B cell (primary cell): ENCODE data around the gene SAMD9. TPM values are rescaled to one million over a fixed set of nuclear protein-coding genes. Genes with fewer than 3 reads are reported as not detected.
"Not testable (repeated sequence)": the region's sequence is repeated elsewhere in the genome, so short reads cannot be mapped to it uniquely, and the experiment has no call there.

Source experiments
- ATAC-seq: fragments of 200-7000 bp; cut with Tn5 transposase; one replicate; pipeline ENCODE4 v1.10.0; 2021; ENCODE audit warnings: low read depth, mild to moderate bottlenecking, moderate number of reproducible peaks, moderate library complexity
- CTCF ChIA-PET: fragments of 350-600 bp; sonication (Branson Sonifier 250); formaldehyde crosslinking; loops from one replicate; lab custom pipeline; 2021; ENCODE audit warnings: antibody characterized with exemption, inconsistent platforms; lab: Charles Lee
- POLR2A ChIA-PET: fragments of 350-600 bp; sonication (Branson Sonifier 250); formaldehyde crosslinking; loops from one replicate; lab custom pipeline; 2021; ENCODE audit warnings: antibody characterized with exemption; lab: Charles Lee
- DNase-seq: peaks from one replicate; pipeline ENCODE4 v3.0.0; 2013
- H2AFZ ChIP-seq: 2 replicates; pipeline ENCODE4 v1.6.1; 2012; ENCODE audit warnings: mild to moderate bottlenecking, low read depth, low read length; ENCODE audit not compliant: insufficient read depth, poor library complexity, severe bottlenecking
- H3K27ac ChIP-seq, 2 donors: 1 replicate in 1 of 2; 2 replicates in 1 of 2; pipeline ENCODE4 v1.5.1; 2012 to 2013; ENCODE audit warnings: low read length in 2 of 2, mild to moderate bottlenecking in 2 of 2, moderate library complexity in 1 of 2
- H3K27me3 ChIP-seq, 4 experiments: fragments of 200-600 bp in 1 of 4; sonication (generic) in 1 of 4; replicated peaks in 1 of 4; 1 replicate in 2 of 4; 2 replicates in 2 of 4; pipeline versions ENCODE4 v1.6.1 to v1.7.0; 2013 to 2016; ENCODE audit warnings: low read length in 3 of 4, mild to moderate bottlenecking in 2 of 4, mixed read lengths in 1 of 4, moderate library complexity in 1 of 4; ENCODE audit not compliant: insufficient read depth in 4 of 4, control insufficient read depth in 3 of 4; ENCODE audit errors: control extremely low read depth in 1 of 4
- H3K36me3 ChIP-seq, 2 experiments: replicated peaks in 1 of 2; 1 replicate in 1 of 2; 2 replicates in 1 of 2; pipeline versions ENCODE4 v1.6.1 to v1.7.1; 2013; ENCODE audit warnings: low read length in 1 of 2; ENCODE audit not compliant: insufficient read depth in 2 of 2, control insufficient read depth in 1 of 2; ENCODE audit errors: control extremely low read depth in 1 of 2, extremely low read depth in 1 of 2
- H3K4me1 ChIP-seq, 2 donors: fragments of 200-600 bp in 1 of 2; sonication (generic) in 1 of 2; 1 replicate in 1 of 2; 2 replicates in 1 of 2; pipeline versions ENCODE4 v1.5.1 to v1.6.1; 2013 to 2017; ENCODE audit warnings: low read length in 2 of 2; ENCODE audit not compliant: control insufficient read depth in 2 of 2, insufficient read depth in 2 of 2
- H3K4me2 ChIP-seq: replicated peaks from 2 replicates; pipeline ENCODE3; 2012; ENCODE audit warnings: mild to moderate bottlenecking, low read depth, low read length; ENCODE audit not compliant: poor library complexity, severe bottlenecking
- H3K4me3 ChIP-seq, 5 experiments: fragments of 200-600 bp in 1 of 5; sonication (generic) in 1 of 5; 1 replicate in 3 of 5; 2 replicates in 2 of 5; pipeline versions ENCODE4 v1.5.1 to v1.7.0; 2011 to 2016; ENCODE audit warnings: low read length in 4 of 5, mild to moderate bottlenecking in 4 of 5, low read depth in 2 of 5, control low read depth in 1 of 5, moderate library complexity in 1 of 5; ENCODE audit not compliant: insufficient read depth in 1 of 5; ENCODE audit errors: control extremely low read depth in 1 of 5, extremely low read depth in 1 of 5
- H3K79me2 ChIP-seq: fragments of 200-600 bp; sonication (generic); one replicate; pipeline ENCODE4 v1.6.0; 2016; ENCODE audit warnings: low read length; ENCODE audit not compliant: control insufficient read depth, insufficient read depth
- H3K9ac ChIP-seq: fragments of 200-600 bp; sonication (generic); 2 replicates; pipeline ENCODE4 v1.6.1; 2017; ENCODE audit warnings: mild to moderate bottlenecking, low read length, moderate library complexity
- H3K9me3 ChIP-seq, 3 donors: one replicate each; pipeline versions ENCODE4 v1.6.1 to v1.7.1; 2013; ENCODE audit warnings: low read length in 2 of 3; ENCODE audit not compliant: control insufficient read depth in 2 of 3, insufficient read depth in 1 of 3; ENCODE audit errors: control extremely low read depth in 1 of 3
- H4K20me1 ChIP-seq: 2 replicates; pipeline ENCODE4 v1.6.0; 2012; ENCODE audit warnings: mild to moderate bottlenecking, low read length; ENCODE audit not compliant: insufficient read depth, control insufficient read depth, poor library complexity, severe bottlenecking
- H3K27ac Mint-ChIP-seq: one replicate; pipeline ENCODE4 v1.8.0; 2021; ENCODE audit warnings: mixed read lengths
- H3K27me3 Mint-ChIP-seq: one replicate; pipeline ENCODE4 v1.8.0; 2021; ENCODE audit warnings: mixed read lengths
- H3K4me1 Mint-ChIP-seq: one replicate; pipeline ENCODE4 v1.8.0; 2021; ENCODE audit warnings: mixed read lengths
- H3K4me3 Mint-ChIP-seq: one replicate; pipeline ENCODE4 v1.8.0; 2021; ENCODE audit warnings: mixed read lengths
- H3K9me3 Mint-ChIP-seq: one replicate; pipeline ENCODE4 v1.8.0; 2022; ENCODE audit warnings: mixed read lengths; ENCODE audit not compliant: insufficient read depth
- CTCF ChIP-seq: fragments of 200-600 bp; IDR thresholded peaks from one replicate; pipeline ENCODE4 v1.8.0; 2022; ENCODE audit warnings: antibody characterized with exemption, mild to moderate bottlenecking
- EZH2 ChIP-seq: IDR thresholded peaks from 2 replicates; pipeline ENCODE4 v1.6.1; 2012; ENCODE audit warnings: borderline replicate concordance, low read depth, mild to moderate bottlenecking, moderate library complexity, low read length; ENCODE audit not compliant: insufficient read depth, poor library complexity, severe bottlenecking
- WGBS: methylation state at CpG from one replicate; pipeline ENCODE4 v1.1.5; 2013; ENCODE audit warnings: missing lambda C conversion rate; ENCODE audit not compliant: insufficient coverage; 5-methylcytosine and 5-hydroxymethylcytosine counted together
- intact Hi-C: fragments of 100-400 bp; cut with micrococcal nuclease; formaldehyde crosslinking; loops from one replicate; pipeline ENCODE4 v1.10.0; 2022
- polyA plus RNA-seq: library from polyadenylated mRNA; depleted of rRNA; stranded (reverse); fragments of >200 nt; gene quantifications from 2 replicates; pipeline ENCODE4 v1.2.3, GENCODE V29; 2012
- total RNA-seq, 2 donors: library from RNA; stranded (reverse); fragments of 120-200 nt in 1 of 2; gene quantifications; 1 replicate in 1 of 2; 2 replicates in 1 of 2; pipeline versions ENCODE4 v1.2.3 to v1.2.4, GENCODE V29; 2013 to 2022

Gene SAMD9
- total and polyA plus RNA-seq, 2 donors (not counting 1 experiment from before 2014, with no cell fraction given): 6.2 to 42.1 TPM

DNA sequence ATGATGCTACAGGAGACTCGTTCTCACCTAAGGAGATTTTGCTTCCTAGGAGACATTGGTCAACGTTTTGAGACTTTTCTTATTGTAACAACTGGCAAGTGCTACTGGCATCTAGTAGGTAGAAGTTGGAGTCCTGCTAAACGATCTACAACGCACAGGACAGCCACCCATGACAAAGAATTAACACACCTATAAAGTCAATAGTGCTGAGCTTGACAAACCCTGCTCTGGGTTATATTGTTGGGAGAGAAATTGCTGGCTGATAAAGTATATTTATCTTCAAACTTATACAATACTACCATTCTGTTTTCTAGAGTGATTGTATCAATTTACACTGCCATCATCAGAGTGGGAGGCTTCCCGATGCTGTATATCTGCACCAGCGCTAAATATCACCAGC is 57.8 kb downstream of the SAMD9 start:
- H3K36me3 ChIP-seq: no peaks in the 10 kb centered on the region
- H3K9me3 ChIP-seq: no peaks in the 10 kb centered on the region
- Mint-ChIP-seq H3K27ac (no peak overlapping the region), H3K9me3 (no peaks in the 10 kb centered on the region), H3K4me3 (no peak overlapping the region), H3K4me1 (no peaks in the 10 kb centered on the region), H3K27me3 (peaks cover 9% of the 10 kb centered on the region)
- no peak overlapping the region for H3K4me2 ChIP-seq
- peaks cover 0 to 4% (median 0%) of the 10 kb centered on the region in 4 experiments for H3K27me3 ChIP-seq
- ChIA-PET POLR2A (no interaction called here), CTCF (no interaction called here)
- WGBS: 95% methylated on average over 2 of the region's 6 CpGs
- no peak overlapping the region for H2AFZ ChIP-seq
- DNase-seq: no peak
- no peaks in the 10 kb centered on the region for H4K20me1 ChIP-seq
- H3K27ac ChIP-seq: no peak overlapping the region
- H3K4me1 ChIP-seq: no peaks in the 10 kb centered on the region
- no peak for TF ChIP-seq EZH2
- TF ChIP-seq CTCF: no peak
- no peak for ATAC-seq
- H3K9ac ChIP-seq: no peak overlapping the region
- intact Hi-C loops: no loop called here
- no peaks in the 10 kb centered on the region for H3K79me2 ChIP-seq
- H3K4me3 ChIP-seq: no peak overlapping the region

DNA sequence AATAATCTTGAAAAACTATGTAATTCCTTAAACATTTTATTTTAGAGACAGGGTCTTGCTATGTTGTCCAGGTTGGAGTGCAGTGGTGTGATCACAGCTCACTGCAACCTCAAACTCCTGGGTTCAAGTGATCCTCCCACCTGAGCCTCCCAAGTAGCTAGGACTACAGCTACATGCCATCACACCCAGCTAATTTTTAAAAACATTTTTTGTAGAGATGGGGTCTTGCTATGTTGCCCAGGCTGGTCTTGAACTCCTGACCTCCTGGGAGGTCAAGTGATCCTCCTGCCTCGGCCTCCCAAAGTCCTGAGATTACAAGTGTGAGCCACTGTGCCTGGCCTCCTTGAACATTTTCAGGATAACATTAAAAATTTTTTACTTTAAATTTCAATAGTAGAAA is 61.2 kb downstream of the SAMD9 start:
- H3K27me3 Mint-ChIP-seq, H4K20me1 ChIP-seq, H3K4me3 ChIP-seq, H3K27ac Mint-ChIP-seq, H3K9ac ChIP-seq, H3K9me3 ChIP-seq, H3K4me1 ChIP-seq, H2AFZ ChIP-seq, H3K4me2 ChIP-seq, H3K36me3 ChIP-seq, H3K4me3 Mint-ChIP-seq, H3K4me1 Mint-ChIP-seq, POLR2A ChIA-PET, H3K9me3 Mint-ChIP-seq, ATAC-seq, H3K27me3 ChIP-seq, H3K79me2 ChIP-seq, H3K27ac ChIP-seq, DNase-seq: not testable (repeated sequence)
- WGBS: 80% methylated on average over 1 of the region's 1 CpG
- CTCF ChIA-PET: interaction anchor here (0.7 to 3.4 kb wide), 3 partner anchors 435 to 713 kb away, joined by 3 to 26 read pairs (median 3); no protein-coding TSS in a partner anchor
- intact Hi-C loops: loop anchor here (5.0 kb wide), 2 partner anchors 224 to 1224 kb away; no protein-coding TSS in a partner anchor
